HepG2 (cell line): ENCODE data around the gene CASKIN1. TPM values are rescaled to one million over a fixed set of nuclear protein-coding genes. Genes with fewer than 3 reads are reported as not detected.

Experiments used
- ATAC-seq: fragments of 200-7000 bp; cut with Tn5 transposase; 3 replicates; pipeline ENCODE4 v1.9.1; 2020; ENCODE audit warnings: mild to moderate bottlenecking, moderate library complexity
- Bru-seq: library from RNA; stranded (reverse); fragments of 400-500 nt; gene quantifications from one replicate; lab custom pipeline; 2021; lab: Mats Ljungman, UMichigan
- BruChase-seq, 2 experiments: library from RNA; stranded (reverse); fragments of 400-500 nt; gene quantifications; one replicate each; lab custom pipeline; 2021; lab: Mats Ljungman, UMichigan
- BruUV-seq: library from RNA; stranded (reverse); fragments of 400-500 nt; replicated peaks from 2 replicates; lab custom pipeline; 2021; lab: Mats Ljungman, UMichigan
- CTCF ChIA-PET: fragments of 300-600 bp; formaldehyde crosslinking; extraction: SDS; loops from one replicate; lab custom pipeline; 2021; ENCODE audit warnings: low total read pairs, inconsistent platforms, low intra/inter-chr PET ratio; lab: Yijun Ruan, JAX
- POLR2A ChIA-PET: fragments of 350-600 bp; sonication (Branson Sonifier 250); formaldehyde crosslinking; loops from one replicate; lab custom pipeline; 2020; ENCODE audit warnings: antibody characterized with exemption, inconsistent platforms; lab: Yijun Ruan, JAX
- DNase-seq: peaks from one replicate; pipeline ENCODE4 v3.0.0-alpha.2; 2015; ENCODE audit warnings: low spot score
- FAIRE-seq: peaks from 3 replicates; lab custom pipeline; 2011; peaks lifted over from hg19 to GRCh38; lab: Jason Lieb, UNC
- H2AFZ ChIP-seq: one replicate; pipeline ENCODE4 v1.6.1; 2011; ENCODE audit warnings: low read length, inconsistent platforms
- H3K27ac ChIP-seq: fragments of 300-600 bp; 3 replicates; pipeline ENCODE4 v1.8.0; 2011; ENCODE audit warnings: mixed run types, mild to moderate bottlenecking, mixed read lengths, low read length, inconsistent platforms; ENCODE audit not compliant: insufficient read depth; ENCODE audit errors: extremely low read length
- H3K27me3 ChIP-seq, 2 experiments: fragments of 200-600 bp in 1 of 2; 2 replicates in 1 of 2; 3 replicates in 1 of 2; pipeline versions ENCODE4 v1.6.0 to v1.8.0; 2011; ENCODE audit warnings: low read length in 2 of 2, mild to moderate bottlenecking in 2 of 2, moderate library complexity in 2 of 2, inconsistent platforms in 1 of 2; ENCODE audit not compliant: insufficient read depth in 2 of 2, control insufficient read depth in 1 of 2
- H3K36me3 ChIP-seq, 2 experiments: fragments of 200-600 bp in 1 of 2; replicated peaks in 1 of 2; 2 replicates in 1 of 2; 3 replicates in 1 of 2; pipeline versions ENCODE4 v1.5.1 to v1.8.0; 2011; ENCODE audit warnings: low read length in 2 of 2, inconsistent platforms in 1 of 2; ENCODE audit not compliant: insufficient read depth in 2 of 2, control insufficient read depth in 1 of 2
- H3K4me1 ChIP-seq: 2 replicates; pipeline ENCODE4 v1.5.1; 2012; ENCODE audit warnings: low read length, inconsistent platforms; ENCODE audit not compliant: insufficient read depth
- H3K4me2 ChIP-seq: 2 replicates; pipeline ENCODE4 v1.6.0; 2011; ENCODE audit warnings: low read depth, low read length, inconsistent platforms
- H3K4me3 ChIP-seq, 3 experiments: fragments of 200-600 bp in 1 of 3; sonication (generic), shearing (Covaris generic) in 1 of 3; replicated peaks in 1 of 3; 2 replicates each; pipeline ENCODE4 v1.5.1; 2011 to 2016; ENCODE audit warnings: low read length in 3 of 3, inconsistent platforms in 2 of 3, low read depth in 2 of 3, mild to moderate bottlenecking in 2 of 3, control low read depth in 1 of 3, mixed read lengths in 1 of 3; ENCODE audit not compliant: insufficient read depth in 1 of 3
- H3K79me2 ChIP-seq: one replicate; pipeline ENCODE4 v1.6.1; 2011; ENCODE audit warnings: low read length, inconsistent platforms; ENCODE audit not compliant: insufficient read depth
- H3K9ac ChIP-seq: 2 replicates; pipeline ENCODE4 v1.6.0; 2011; ENCODE audit warnings: mild to moderate bottlenecking, low read depth, low read length, inconsistent platforms; ENCODE audit not compliant: insufficient read depth
- H3K9me3 ChIP-seq: 2 replicates; pipeline ENCODE4 v1.5.1; 2012; ENCODE audit warnings: mild to moderate bottlenecking, low read length
- H4K20me1 ChIP-seq: 2 replicates; pipeline ENCODE4 v1.6.0; 2011; ENCODE audit warnings: inconsistent platforms, mild to moderate bottlenecking, low read length, moderate library complexity; ENCODE audit not compliant: insufficient read depth
- NCOA5 ChIP-seq: sonication (generic); formaldehyde crosslinking; IDR thresholded peaks from 2 replicates; pipeline ENCODE4 v1.4.0; 2020; ENCODE audit warnings: missing genetic modification reagents
- ZFY ChIP-seq: sonication (generic); formaldehyde crosslinking; IDR thresholded peaks from 2 replicates; pipeline ENCODE4 v1.4.0; 2020; ENCODE audit warnings: missing genetic modification reagents
- WGBS: methylation state at CpG from one replicate; pipeline ENCODE4 v1.1.6; 2017; ENCODE audit warnings: low lambda C conversion rate; 5-methylcytosine and 5-hydroxymethylcytosine counted together
- in situ Hi-C: cut with HindIII; loops from 2 replicates; pipeline ENCODE4 v1.10.0; 2017; ENCODE audit warnings: low pct_unique_long_range_greater_than_20kb; ENCODE audit not compliant: extremely low pct_ligation_motif_present
- intact Hi-C: fragments of 100-400 bp; cut with micrococcal nuclease; formaldehyde crosslinking; loops from one replicate; pipeline ENCODE4 v1.10.0; 2022; ENCODE audit not compliant: unreplicated experiment
- long read RNA-seq, 2 experiments: library from RNA in 1 of 2; library from polyadenylated mRNA in 1 of 2; stranded (forward) in 1 of 2; unstranded in 1 of 2; transcript quantifications; one replicate each; pipeline ENCODE4 v2.0.0, GENCODE V29; 2019 to 2022
- polyA minus RNA-seq, 3 experiments: library from RNA; depleted of rRNA, polyadenylated mRNA; stranded (reverse); fragments of >200 nt; gene quantifications; 2 replicates each; pipeline ENCODE4 v1.2.3, GENCODE V29; 2011; ENCODE audit warnings: low replicate concordance in 1 of 3
- polyA plus RNA-seq, 8 experiments: library from polyadenylated mRNA; depleted of rRNA in 3 of 8; stranded (reverse) in 7 of 8; unstranded in 1 of 8; fragments of >200 nt; fragmentation: Illumina TruSeq in 4 of 8; extraction: Trizol in 4 of 8; gene quantifications; 2 replicates each; pipeline versions ENCODE4 v1.2.1 to v1.2.3, GENCODE V29; 2011 to 2016; ENCODE audit warnings: low read depth in 4 of 8, missing spikeins in 1 of 8, mixed read lengths in 1 of 8; ENCODE audit not compliant: insufficient read depth in 1 of 8
- total RNA-seq, 5 experiments: library from RNA; depleted of rRNA; stranded (reverse); fragments of >200 nt; fragmentation: Illumina TruSeq; extraction: Trizol; gene quantifications; 2 replicates each; pipeline ENCODE4 v1.2.3, GENCODE V29; 2016; ENCODE audit warnings: low read depth in 1 of 5
- TF ChIP-seq, protein P1 (sequence below): sonication (generic); formaldehyde crosslinking; IDR thresholded peaks from 2 replicates; pipeline ENCODE4 v1.8.0; 2022; ENCODE audit warnings: low read depth, missing genetic modification reagents
- TF ChIP-seq, protein P2 (sequence below): IDR thresholded peaks from 2 replicates; pipeline ENCODE4 v1.6.1; 2012; ENCODE audit warnings: inconsistent platforms

The CASKIN1 gene, protein sequence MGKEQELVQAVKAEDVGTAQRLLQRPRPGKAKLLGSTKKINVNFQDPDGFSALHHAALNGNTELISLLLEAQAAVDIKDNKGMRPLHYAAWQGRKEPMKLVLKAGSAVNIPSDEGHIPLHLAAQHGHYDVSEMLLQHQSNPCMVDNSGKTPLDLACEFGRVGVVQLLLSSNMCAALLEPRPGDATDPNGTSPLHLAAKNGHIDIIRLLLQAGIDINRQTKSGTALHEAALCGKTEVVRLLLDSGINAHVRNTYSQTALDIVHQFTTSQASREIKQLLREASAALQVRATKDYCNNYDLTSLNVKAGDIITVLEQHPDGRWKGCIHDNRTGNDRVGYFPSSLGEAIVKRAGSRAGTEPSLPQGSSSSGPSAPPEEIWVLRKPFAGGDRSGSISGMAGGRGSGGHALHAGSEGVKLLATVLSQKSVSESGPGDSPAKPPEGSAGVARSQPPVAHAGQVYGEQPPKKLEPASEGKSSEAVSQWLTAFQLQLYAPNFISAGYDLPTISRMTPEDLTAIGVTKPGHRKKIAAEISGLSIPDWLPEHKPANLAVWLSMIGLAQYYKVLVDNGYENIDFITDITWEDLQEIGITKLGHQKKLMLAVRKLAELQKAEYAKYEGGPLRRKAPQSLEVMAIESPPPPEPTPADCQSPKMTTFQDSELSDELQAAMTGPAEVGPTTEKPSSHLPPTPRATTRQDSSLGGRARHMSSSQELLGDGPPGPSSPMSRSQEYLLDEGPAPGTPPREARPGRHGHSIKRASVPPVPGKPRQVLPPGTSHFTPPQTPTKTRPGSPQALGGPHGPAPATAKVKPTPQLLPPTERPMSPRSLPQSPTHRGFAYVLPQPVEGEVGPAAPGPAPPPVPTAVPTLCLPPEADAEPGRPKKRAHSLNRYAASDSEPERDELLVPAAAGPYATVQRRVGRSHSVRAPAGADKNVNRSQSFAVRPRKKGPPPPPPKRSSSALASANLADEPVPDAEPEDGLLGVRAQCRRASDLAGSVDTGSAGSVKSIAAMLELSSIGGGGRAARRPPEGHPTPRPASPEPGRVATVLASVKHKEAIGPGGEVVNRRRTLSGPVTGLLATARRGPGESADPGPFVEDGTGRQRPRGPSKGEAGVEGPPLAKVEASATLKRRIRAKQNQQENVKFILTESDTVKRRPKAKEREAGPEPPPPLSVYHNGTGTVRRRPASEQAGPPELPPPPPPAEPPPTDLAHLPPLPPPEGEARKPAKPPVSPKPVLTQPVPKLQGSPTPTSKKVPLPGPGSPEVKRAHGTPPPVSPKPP (N-terminal part only)
- 1.2 and 1.4 TPM in 2 replicates for total RNA-seq (2016; rRNA removed; fragmentation: Illumina TruSeq; extraction: Trizol)
- 0.20 and 2.1 TPM in 2 replicates for total RNA-seq (2016; cell fraction: cytosol; rRNA removed; fragmentation: Illumina TruSeq; extraction: Trizol; ENCODE audit: low read depth)
- total RNA-seq (2016; cell fraction: insoluble cytoplasmic fraction; rRNA removed; fragmentation: Illumina TruSeq; extraction: Trizol): 0.56 and 0.91 TPM in 2 replicates
- total RNA-seq (2016; cell fraction: membrane; rRNA removed; fragmentation: Illumina TruSeq; extraction: Trizol): 0.65 and 0.76 TPM in 2 replicates
- total RNA-seq (2016; cell fraction: nucleus; rRNA removed; fragmentation: Illumina TruSeq; extraction: Trizol): 0.65 and 1.9 TPM in 2 replicates
- 2.2 and 9.4 TPM in 2 replicates for polyA plus RNA-seq (2011; rRNA removed)
- polyA plus RNA-seq (2011; cell fraction: cytosol; rRNA removed): 0.65 and 1.0 TPM in 2 replicates
- 13.6 and 21.2 TPM in 2 replicates for polyA plus RNA-seq (2011; cell fraction: nucleus; rRNA removed)
- 2.3 and 3.3 TPM in 2 replicates for polyA plus RNA-seq (2012)
- 0.10 TPM in 2 replicates for polyA plus RNA-seq (2016; cell fraction: cytosol; fragmentation: Illumina TruSeq; extraction: Trizol; ENCODE audit: low read depth)
- 0.49 and 0.81 TPM in 2 replicates for polyA plus RNA-seq (2016; cell fraction: insoluble cytoplasmic fraction; fragmentation: Illumina TruSeq; extraction: Trizol; ENCODE audit: low read depth)
- 0.34 and 0.36 TPM in 2 replicates for polyA plus RNA-seq (2016; cell fraction: membrane; fragmentation: Illumina TruSeq; extraction: Trizol; ENCODE audit: low read depth)
- polyA plus RNA-seq (2016; cell fraction: nucleus; fragmentation: Illumina TruSeq; extraction: Trizol; ENCODE audit: insufficient read depth, low read depth): 4.1 and 6.3 TPM in 2 replicates
- polyA minus RNA-seq (2011; rRNA and poly(A)+ RNA removed; ENCODE audit: low replicate concordance): 4.0 TPM in 1 of 2 replicates, not detected in the other
- polyA minus RNA-seq (2011; cell fraction: cytosol; rRNA and poly(A)+ RNA removed): 0.88 and 1.8 TPM in 2 replicates
- 1.5 and 2.7 TPM in 2 replicates for polyA minus RNA-seq (2011; cell fraction: nucleus; rRNA and poly(A)+ RNA removed)
- Bru-seq, nascent RNA: percentile 32 among the genes with signal in this experiment
- BruChase-seq, experiment 1, labeled RNA remaining after a 6-hour chase: percentile 42 among the genes with signal in this experiment
- BruChase-seq, experiment 2, labeled RNA remaining after a 2-hour chase: percentile 33 among the genes with signal in this experiment
- long read RNA-seq, experiment 1: 0 reads
- long read RNA-seq, experiment 2, full-length matches to known transcripts: 1 of 7 reads
- long read RNA-seq, experiment 2, partial matches to known transcripts: 2 of 7 reads
- long read RNA-seq, experiment 2, other reads (novel, unspliced or antisense): 4 of 7 reads

DNA sequence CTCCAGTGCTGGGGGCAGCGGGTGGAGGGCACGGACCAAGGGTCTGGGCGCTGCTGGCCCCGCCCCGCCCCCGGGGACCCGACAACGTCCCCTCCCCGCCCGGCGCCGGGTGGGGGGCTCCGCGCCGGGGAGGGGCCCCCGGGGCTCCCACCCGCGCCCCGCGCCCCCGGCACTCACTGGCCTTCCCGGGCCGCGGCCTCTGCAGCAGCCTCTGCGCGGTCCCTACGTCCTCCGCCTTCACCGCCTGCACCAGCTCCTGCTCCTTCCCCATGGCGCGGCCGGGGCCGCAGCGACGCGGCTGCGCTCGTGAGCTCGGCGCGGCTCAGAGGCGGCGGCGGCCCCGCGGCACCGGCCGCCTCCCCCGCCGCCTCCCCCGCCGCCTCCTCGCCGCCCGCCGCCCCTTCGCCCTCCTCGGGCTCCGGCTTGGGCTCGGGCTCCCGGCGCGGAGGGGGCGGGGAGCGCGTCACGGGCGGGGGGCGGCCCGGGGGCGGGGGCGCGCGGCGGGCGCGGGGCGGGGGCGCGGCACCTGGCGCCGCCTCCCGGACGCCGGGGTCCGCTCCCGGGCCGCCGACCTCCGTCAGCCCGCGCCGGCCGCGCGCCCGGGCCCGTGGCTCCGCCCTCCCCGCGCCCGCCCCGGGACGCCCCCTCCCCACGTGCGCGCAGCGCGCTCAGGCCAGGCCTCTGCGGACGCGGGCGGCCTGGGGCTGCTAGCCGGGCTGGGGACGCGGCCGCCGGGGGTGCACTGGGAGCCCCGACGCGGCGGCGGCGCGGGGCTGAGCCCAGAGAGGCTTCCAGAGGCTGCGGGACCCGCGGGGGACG, at the start of gene CASKIN1:
Gene CASKIN1, minus strand, starts transcription at position 444 of the 819 bp plus-strand sequence. Its CDS starts 173 bp downstream, at position 271.
- FAIRE-seq (no peak), DNase-seq (no peak), ATAC-seq (peak; percentile 19; the same call in 2 of the 3 replicates)
- no peaks in the 10 kb centered on the region for H4K20me1 ChIP-seq
- ChIA-PET CTCF (no interaction called here), POLR2A (interaction anchor here (0.6 to 2.9 kb wide), 3 partner anchors 8 to 55 kb away, joined by 3 to 19 read pairs (median 5); partner anchors contain the start of genes ECI1 and TRAF7)
- H2AFZ ChIP-seq: no peak within 1 kb of the TSS
- H3K27me3 ChIP-seq: peaks cover 2 to 39% of the 10 kb centered on the region in 2 experiments; a peak in 3 of 5 replicates
- H3K9ac ChIP-seq: peak within 1 kb of the TSS; percentile 44; the same call in 1 of the 2 replicates
- no TSS peak for BruUV-seq
- H3K9me3 ChIP-seq: no peaks in the 10 kb centered on the region
- no peaks in the 10 kb centered on the region for H3K36me3 ChIP-seq
- H3K4me3 ChIP-seq: peak within 1 kb of the TSS; percentile 53 to 66 (median 53)
- 0% methylated on average over 3 of the region's 129 CpGs for WGBS
- H3K27ac ChIP-seq: no peak within 1 kb of the TSS
- intact Hi-C loops (loop anchor here (5.0 kb wide), 2 partner anchors 34 to 56 kb away; partner anchors contain the start of gene ECI1), in situ Hi-C loops (no loop called here)
- TF ChIP-seq NCOA5 (CRISPR knock-in tag): no peak
- TF ChIP-seq, protein P1, sequence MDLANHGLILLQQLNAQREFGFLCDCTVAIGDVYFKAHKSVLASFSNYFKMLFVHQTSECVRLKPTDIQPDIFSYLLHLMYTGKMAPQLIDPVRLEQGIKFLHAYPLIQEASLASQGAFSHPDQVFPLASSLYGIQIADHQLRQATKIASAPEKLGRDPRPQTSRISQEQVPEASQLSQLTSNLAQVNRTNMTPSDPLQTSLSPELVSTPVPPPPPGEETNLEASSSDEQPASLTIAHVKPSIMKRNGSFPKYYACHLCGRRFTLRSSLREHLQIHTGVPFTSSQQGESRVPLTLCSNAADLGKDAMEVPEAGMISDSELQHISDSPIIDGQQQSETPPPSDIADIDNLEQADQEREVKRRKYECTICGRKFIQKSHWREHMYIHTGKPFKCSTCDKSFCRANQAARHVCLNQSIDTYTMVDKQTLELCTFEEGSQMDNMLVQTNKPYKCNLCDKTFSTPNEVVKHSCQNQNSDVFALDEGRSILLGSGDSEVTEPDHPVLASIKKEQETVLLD: peak; percentile 39; the same call in 1 of the 2 replicates
- TF ChIP-seq, protein P2, sequence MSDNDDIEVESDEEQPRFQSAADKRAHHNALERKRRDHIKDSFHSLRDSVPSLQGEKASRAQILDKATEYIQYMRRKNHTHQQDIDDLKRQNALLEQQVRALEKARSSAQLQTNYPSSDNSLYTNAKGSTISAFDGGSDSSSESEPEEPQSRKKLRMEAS: peak; percentile 56
- peak; percentile 47 for TF ChIP-seq ZFY (CRISPR knock-in tag)
- TF ChIP-seq, all 625 proteins: peak for 3
- H3K4me1 ChIP-seq: peaks cover 54% of the 10 kb centered on the region
- no peaks in the 10 kb centered on the region for H3K79me2 ChIP-seq
- H3K4me2 ChIP-seq: peak within 1 kb of the TSS; percentile 71
